GM18502 (cell line): ENCODE measurements around the gene MAGEC1.
"Not testable (repeated sequence)": the region's sequence is repeated elsewhere in the genome, so short reads cannot be mapped to it uniquely, and the experiment has no call there.

Experiments
- ATAC-seq: cut with Tn5 transposase; IDR thresholded peaks from one replicate; pipeline ENCODE4 v1.9.1; 2021; ENCODE audit warnings: mild to moderate bottlenecking; ENCODE audit not compliant: unreplicated experiment, poor library complexity

The MAGEC1 gene

GRCh38 chrX:141903400-141904155, at the start of gene MAGEC1:
Gene MAGEC1 (plus strand): TSS chrX:141903894. CDS start chrX:141905073, 1,179 bp downstream.
- no peak for ATAC-seq

GRCh38 chrX:141857479-141857878, 46.2 kb upstream of the MAGEC1 start:
- no peak for ATAC-seq

- ATAC-seq = no peak
Observed at GRCh38 chrX:141879616-141880015, 24.1 kb upstream of the MAGEC1 start.

GRCh38 chrX:141888811-141889210, 14.9 kb upstream of the MAGEC1 start:
- not testable (repeated sequence) for ATAC-seq

GRCh38 chrX:141894733-141895132, 9.0 kb upstream of the MAGEC1 start:
- ATAC-seq = no peak

- no peak for ATAC-seq
Observed at GRCh38 chrX:141897690-141898089, 6.0 kb upstream of the MAGEC1 start.

- ATAC-seq = no peak
Observed at GRCh38 chrX:141902366-141902765, 1.3 kb upstream of the MAGEC1 start.

- ATAC-seq = no peak
Observed at GRCh38 chrX:141904262-141904661, 568 bp downstream of the MAGEC1 start.

GRCh38 chrX:141917801-141918200, 14.1 kb downstream of the MAGEC1 start:
- ATAC-seq = no peak

GRCh38 chrX:141924293-141924692, 20.6 kb downstream of the MAGEC1 start:
- ATAC-seq = no peak

- no peak for ATAC-seq
Observed at GRCh38 chrX:141928432-141928831, 24.7 kb downstream of the MAGEC1 start.

GRCh38 chrX:141934059-141934641, 30.5 kb downstream of the MAGEC1 start:
- no peak for ATAC-seq

- no peak for ATAC-seq
Observed at GRCh38 chrX:141935645-141936044, 32.0 kb downstream of the MAGEC1 start.

- no peak for ATAC-seq
Observed at GRCh38 chrX:141936080-141936479, 32.4 kb downstream of the MAGEC1 start.

GRCh38 chrX:141941234-141941633, 37.5 kb downstream of the MAGEC1 start:
- ATAC-seq = no peak

GRCh38 chrX:141945426-141945825, 41.7 kb downstream of the MAGEC1 start:
- no peak for ATAC-seq

GRCh38 chrX:141947350-141947749, 43.7 kb downstream of the MAGEC1 start:
- ATAC-seq = no peak

- ATAC-seq = no peak
Observed at GRCh38 chrX:141952603-141953002, 48.9 kb downstream of the MAGEC1 start.

- ATAC-seq = no peak
Observed at GRCh38 chrX:141958675-141959074, 55.0 kb downstream of the MAGEC1 start.
